Measurements from ENCODE around the gene NUP43. TPM values are rescaled to one million over a fixed set of nuclear protein-coding genes. Genes with fewer than 3 reads are reported as not detected.
A peak's percentile ranks its signal among the peaks of the same experiment; 100 is the strongest.

The NUP43 gene
- total and polyA plus RNA-seq, 2 of the 13 experiments (the other 11 are each of a cell fraction or from before 2014, with no cell fraction given) = 38.9 to 85.1 TPM

DNA sequence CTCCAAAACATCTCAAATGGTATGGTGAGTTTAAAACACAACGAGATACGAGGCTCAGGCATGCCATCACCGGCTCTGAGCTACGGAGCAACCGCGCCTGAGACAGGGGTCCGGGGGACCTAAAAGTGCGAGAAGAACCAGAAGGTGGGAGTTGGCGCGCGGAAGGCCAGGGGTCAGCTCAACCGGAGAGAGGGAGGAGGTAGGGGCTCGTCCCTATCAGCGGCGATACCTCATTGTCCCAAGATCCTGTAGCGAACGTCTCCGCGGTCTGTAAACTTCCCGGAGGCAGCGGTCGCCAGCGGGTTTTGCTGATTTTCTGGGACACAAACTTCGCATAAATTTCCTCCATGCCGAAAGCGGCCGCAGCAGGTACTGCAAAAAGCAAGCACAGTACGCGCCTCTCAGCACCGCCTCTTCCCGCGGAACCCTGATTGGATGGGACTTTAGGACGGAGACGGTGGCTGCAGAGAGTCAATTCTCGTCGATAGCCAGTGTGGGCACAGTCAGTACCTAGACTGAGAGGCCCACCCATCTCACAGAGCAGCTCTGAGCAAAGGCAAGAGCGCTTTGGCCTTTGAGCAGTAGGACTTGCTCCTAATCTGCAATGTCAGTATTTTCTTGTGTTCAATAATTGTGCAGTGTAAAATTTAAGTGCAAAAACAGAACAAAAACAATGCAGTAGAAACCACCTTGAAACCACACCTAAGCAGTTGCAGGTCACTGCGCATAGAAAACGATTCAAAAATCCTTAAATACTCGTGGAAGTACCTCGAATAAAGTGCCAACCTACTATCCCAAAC lies at the start of gene NUP43 (continued):
- TF ChIP-seq ZNF318 (CRISPR knock-in tag; IDR thresholded peaks at IDR 0.05) (peak; percentile 87), ZNF354B (CRISPR knock-in tag; IDR thresholded peaks at IDR 0.05) (no peak), SIN3B (IDR thresholded peaks at IDR 0.05; ENCODE audit: low read length) (peak; percentile 80), POLR2G (IDR thresholded peaks at IDR 0.05; ENCODE audit: low read depth, low read length) (peak; percentile 92), ZNF607 (CRISPR knock-in tag; IDR thresholded peaks at IDR 0.05; ENCODE audit: borderline replicate concordance) (no peak), ZNF547 (CRISPR knock-in tag; IDR thresholded peaks at IDR 0.05) (peak; percentile 89), YEATS2 (CRISPR knock-in tag; IDR thresholded peaks at IDR 0.05; ENCODE audit: borderline replicate concordance) (peak; percentile 98), TIGD3 (CRISPR knock-in tag; IDR thresholded peaks at IDR 0.05; ENCODE audit: borderline replicate concordance) (no peak), ZBTB2 (CRISPR knock-in tag; IDR thresholded peaks at IDR 0.05; ENCODE audit: low read depth) (0 out of 2 replicates have a peak, but pooled peaks have one; percentile 31), ZNF484 (CRISPR knock-in tag; IDR thresholded peaks at IDR 0.05; ENCODE audit: borderline replicate concordance, low read depth) (no peak)
- TF ChIP-seq, protein P1, sequence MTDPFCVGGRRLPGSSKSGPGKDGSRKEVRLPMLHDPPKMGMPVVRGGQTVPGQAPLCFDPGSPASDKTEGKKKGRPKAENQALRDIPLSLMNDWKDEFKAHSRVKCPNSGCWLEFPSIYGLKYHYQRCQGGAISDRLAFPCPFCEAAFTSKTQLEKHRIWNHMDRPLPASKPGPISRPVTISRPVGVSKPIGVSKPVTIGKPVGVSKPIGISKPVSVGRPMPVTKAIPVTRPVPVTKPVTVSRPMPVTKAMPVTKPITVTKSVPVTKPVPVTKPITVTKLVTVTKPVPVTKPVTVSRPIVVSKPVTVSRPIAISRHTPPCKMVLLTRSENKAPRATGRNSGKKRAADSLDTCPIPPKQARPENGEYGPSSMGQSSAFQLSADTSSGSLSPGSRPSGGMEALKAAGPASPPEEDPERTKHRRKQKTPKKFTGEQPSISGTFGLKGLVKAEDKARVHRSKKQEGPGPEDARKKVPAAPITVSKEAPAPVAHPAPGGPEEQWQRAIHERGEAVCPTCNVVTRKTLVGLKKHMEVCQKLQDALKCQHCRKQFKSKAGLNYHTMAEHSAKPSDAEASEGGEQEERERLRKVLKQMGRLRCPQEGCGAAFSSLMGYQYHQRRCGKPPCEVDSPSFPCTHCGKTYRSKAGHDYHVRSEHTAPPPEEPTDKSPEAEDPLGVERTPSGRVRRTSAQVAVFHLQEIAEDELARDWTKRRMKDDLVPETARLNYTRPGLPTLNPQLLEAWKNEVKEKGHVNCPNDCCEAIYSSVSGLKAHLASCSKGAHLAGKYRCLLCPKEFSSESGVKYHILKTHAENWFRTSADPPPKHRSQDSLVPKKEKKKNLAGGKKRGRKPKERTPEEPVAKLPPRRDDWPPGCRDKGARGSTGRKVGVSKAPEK (CRISPR knock-in tag; IDR thresholded peaks at IDR 0.05; ENCODE audit: borderline replicate concordance) = no peak
- TF ChIP-seq, protein P2, sequence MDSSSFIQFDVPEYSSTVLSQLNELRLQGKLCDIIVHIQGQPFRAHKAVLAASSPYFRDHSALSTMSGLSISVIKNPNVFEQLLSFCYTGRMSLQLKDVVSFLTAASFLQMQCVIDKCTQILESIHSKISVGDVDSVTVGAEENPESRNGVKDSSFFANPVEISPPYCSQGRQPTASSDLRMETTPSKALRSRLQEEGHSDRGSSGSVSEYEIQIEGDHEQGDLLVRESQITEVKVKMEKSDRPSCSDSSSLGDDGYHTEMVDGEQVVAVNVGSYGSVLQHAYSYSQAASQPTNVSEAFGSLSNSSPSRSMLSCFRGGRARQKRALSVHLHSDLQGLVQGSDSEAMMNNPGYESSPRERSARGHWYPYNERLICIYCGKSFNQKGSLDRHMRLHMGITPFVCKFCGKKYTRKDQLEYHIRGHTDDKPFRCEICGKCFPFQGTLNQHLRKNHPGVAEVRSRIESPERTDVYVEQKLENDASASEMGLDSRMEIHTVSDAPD (CRISPR knock-in tag; IDR thresholded peaks at IDR 0.05) = no peak

Data from HepG2 (cell line).